H1 (cell line): ENCODE data around the gene C9orf43. TPM values are rescaled to one million over a fixed set of nuclear protein-coding genes. Genes with fewer than 3 reads are reported as not detected.
A peak's percentile ranks its signal among the peaks of the same experiment; 100 is the strongest.

Experiments
- CTCF ChIA-PET: fragments of 300-600 bp; sonication (Branson Sonifier 250); formaldehyde crosslinking; loops from one replicate; lab custom pipeline; 2021; ENCODE audit not compliant: partially characterized antibody; lab: Charles Lee
- POLR2A ChIA-PET: fragments of 300-600 bp; sonication (Branson Sonifier 250); formaldehyde crosslinking; loops from one replicate; lab custom pipeline; 2021; ENCODE audit warnings: inconsistent platforms; ENCODE audit not compliant: partially characterized antibody; lab: Charles Lee
- DNase-seq, 2 experiments: peaks; one replicate each; pipeline versions ENCODE4 v3.0.0 to v3.0.0-alpha.2; 2010 to 2022; ENCODE audit warnings: low spot score in 2 of 2, low read depth in 1 of 2, mixed read lengths in 1 of 2
- FAIRE-seq: peaks from 2 replicates; lab custom pipeline; 2011; peaks lifted over from hg19 to GRCh38; lab: Jason Lieb, UNC
- H2AFZ ChIP-seq: 2 replicates; pipeline ENCODE4 v1.8.1; 2012; ENCODE audit warnings: low read length, inconsistent platforms
- H2AK5ac ChIP-seq: 2 replicates; pipeline ENCODE4 v1.6.1; 2013; ENCODE audit warnings: low read depth, low read length
- H2BK120ac ChIP-seq: replicated peaks from 2 replicates; pipeline ENCODE3; 2013; ENCODE audit warnings: low read depth, low read length, inconsistent platforms
- H2BK12ac ChIP-seq: 2 replicates; pipeline ENCODE4 v1.6.1; 2013; ENCODE audit warnings: low read depth, low read length
- H2BK15ac ChIP-seq: 2 replicates; pipeline ENCODE4 v1.6.1; 2013; ENCODE audit warnings: low read length
- H2BK20ac ChIP-seq: 2 replicates; pipeline ENCODE4 v1.6.1; 2013; ENCODE audit warnings: low read length
- H2BK5ac ChIP-seq: 2 replicates; pipeline ENCODE4 v1.6.1; 2013; ENCODE audit warnings: low read depth, low read length
- H3K14ac ChIP-seq: 2 replicates; pipeline ENCODE4 v1.6.1; 2013; ENCODE audit warnings: inconsistent platforms; ENCODE audit not compliant: insufficient read length
- H3K18ac ChIP-seq: 2 replicates; pipeline ENCODE4 v1.6.1; 2013; ENCODE audit warnings: low read length; ENCODE audit errors: extremely low read depth
- H3K23ac ChIP-seq: 2 replicates; pipeline ENCODE4 v1.6.1; 2013; ENCODE audit warnings: inconsistent platforms; ENCODE audit not compliant: insufficient read length
- H3K23me2 ChIP-seq: 2 replicates; pipeline ENCODE4 v1.6.1; 2013; ENCODE audit warnings: low read depth, low read length
- H3K27ac ChIP-seq: 2 replicates; pipeline ENCODE4 v1.6.1; 2011; ENCODE audit warnings: low read depth, low read length, inconsistent platforms
- H3K27me3 ChIP-seq, 4 experiments: replicated peaks in 1 of 4; 1 replicate in 1 of 4; 2 replicates in 3 of 4; pipeline versions ENCODE4 v1.6.1 to v1.8.1; 2011 to 2013; ENCODE audit warnings: low read length in 3 of 4, mild to moderate bottlenecking in 3 of 4, inconsistent platforms in 2 of 4, mixed read lengths in 2 of 4, moderate library complexity in 1 of 4; ENCODE audit not compliant: control insufficient read depth in 3 of 4, insufficient read depth in 3 of 4; ENCODE audit errors: extremely low read depth in 1 of 4
- H3K36me3 ChIP-seq, 4 experiments: 2 replicates each; pipeline versions ENCODE4 v1.6.1 to v1.8.1; 2011 to 2013; ENCODE audit warnings: mild to moderate bottlenecking in 4 of 4, low read length in 3 of 4, moderate library complexity in 2 of 4, control low read depth in 1 of 4, inconsistent platforms in 1 of 4; ENCODE audit not compliant: insufficient read depth in 4 of 4, control insufficient read depth in 2 of 4
- H3K4ac ChIP-seq: replicated peaks from 2 replicates; pipeline ENCODE3; 2013; ENCODE audit warnings: low read length, low read depth, mixed read lengths, inconsistent platforms; ENCODE audit not compliant: insufficient read length
- H3K4me1 ChIP-seq, 4 experiments: replicated peaks in 1 of 4; 1 replicate in 1 of 4; 2 replicates in 3 of 4; pipeline versions ENCODE4 v1.6.1 to v1.8.1; 2011 to 2013; ENCODE audit warnings: low read length in 3 of 4, inconsistent platforms in 2 of 4, mixed read lengths in 1 of 4; ENCODE audit not compliant: insufficient read depth in 4 of 4, control insufficient read depth in 3 of 4
- H3K4me2 ChIP-seq, 2 experiments: 2 replicates each; pipeline versions ENCODE4 v1.6.1 to v1.8.1; 2011 to 2013; ENCODE audit warnings: low read depth in 2 of 2, low read length in 2 of 2, control low read depth in 1 of 2, inconsistent platforms in 1 of 2, mild to moderate bottlenecking in 1 of 2; ENCODE audit not compliant: insufficient read depth in 1 of 2
- H3K4me3 ChIP-seq, 4 experiments: fragments of 200-600, 300-600 bp in 1 of 4; sonication (generic), shearing (Covaris generic), sonication (Bioruptor Twin) in 1 of 4; 2 replicates each; pipeline versions ENCODE4 v1.5.1 to v1.8.1; 2011 to 2016; ENCODE audit warnings: low read length in 4 of 4, low read depth in 3 of 4, control low read depth in 2 of 4, inconsistent platforms in 2 of 4, mild to moderate bottlenecking in 2 of 4, mixed read lengths in 1 of 4, moderate library complexity in 1 of 4; ENCODE audit not compliant: insufficient read depth in 2 of 4; ENCODE audit errors: extremely low read depth in 1 of 4
- H3K56ac ChIP-seq: replicated peaks from 2 replicates; pipeline ENCODE3; 2013; ENCODE audit warnings: low read depth, mild to moderate bottlenecking, mixed read lengths, low read length, inconsistent platforms; ENCODE audit not compliant: insufficient read length
- H3K79me1 ChIP-seq: 2 replicates; pipeline ENCODE4 v1.6.1; 2013; ENCODE audit warnings: low read depth, low read length, control low read depth
- H3K79me2 ChIP-seq, 2 experiments: 2 replicates each; pipeline versions ENCODE4 v1.6.1 to v1.8.1; 2012 to 2013; ENCODE audit warnings: low read length in 2 of 2, mild to moderate bottlenecking in 2 of 2, inconsistent platforms in 1 of 2; ENCODE audit not compliant: insufficient read depth in 2 of 2, control insufficient read depth in 1 of 2
- H3K9ac ChIP-seq, 4 experiments: replicated peaks in 1 of 4; 1 replicate in 1 of 4; 2 replicates in 3 of 4; pipeline versions ENCODE4 v1.6.1 to v1.8.1; 2011 to 2013; ENCODE audit warnings: low read depth in 3 of 4, low read length in 3 of 4, control low read depth in 2 of 4, mild to moderate bottlenecking in 2 of 4, moderate library complexity in 2 of 4, inconsistent platforms in 1 of 4; ENCODE audit errors: extremely low read depth in 1 of 4
- H3K9me3 ChIP-seq, 2 experiments: 2 replicates each; pipeline versions ENCODE4 v1.6.1 to v1.8.1; 2012 to 2013; ENCODE audit warnings: mild to moderate bottlenecking in 2 of 2, moderate library complexity in 2 of 2, control low read depth in 1 of 2, inconsistent platforms in 1 of 2, low read depth in 1 of 2, low read length in 1 of 2, mixed read lengths in 1 of 2; ENCODE audit not compliant: insufficient read depth in 2 of 2
- H4K20me1 ChIP-seq, 2 experiments: replicated peaks in 1 of 2; 2 replicates each; pipeline versions ENCODE3 to v1.8.1; 2011 to 2013; ENCODE audit warnings: inconsistent platforms in 2 of 2, low read length in 2 of 2, mild to moderate bottlenecking in 1 of 2; ENCODE audit not compliant: insufficient read depth in 2 of 2, control insufficient read depth in 1 of 2
- H4K5ac ChIP-seq: 2 replicates; pipeline ENCODE4 v1.6.1; 2013; ENCODE audit warnings: low read length, low read depth, mixed read lengths, inconsistent platforms; ENCODE audit not compliant: insufficient read length
- H4K8ac ChIP-seq: 2 replicates; pipeline ENCODE4 v1.8.0; 2013; ENCODE audit warnings: mild to moderate bottlenecking, moderate library complexity, low read length, inconsistent platforms; ENCODE audit not compliant: insufficient read depth; ENCODE audit errors: extremely low read depth
- H4K91ac ChIP-seq: replicated peaks from 2 replicates; pipeline ENCODE3; 2013; ENCODE audit warnings: low read length, mixed read lengths, inconsistent platforms; ENCODE audit not compliant: insufficient read length
- BACH1 ChIP-seq: IDR thresholded peaks from 2 replicates; pipeline ENCODE4 v1.6.1; 2012; ENCODE audit warnings: low read length, improper control_type of control experiment
- EZH2 ChIP-seq: fragments of 200-600 bp; sonication (generic); IDR thresholded peaks from 2 replicates; pipeline ENCODE4 v1.7.1; 2012; ENCODE audit warnings: low read depth, mild to moderate bottlenecking, moderate library complexity, low read length, inconsistent platforms; ENCODE audit not compliant: severe bottlenecking
- HDAC2 ChIP-seq, 2 experiments: fragments of 300-600 bp in 1 of 2; sonication (generic) in 1 of 2; IDR thresholded peaks; 2 replicates each; pipeline ENCODE4 v1.6.1; 2011 to 2012; ENCODE audit warnings: low read depth in 2 of 2, low read length in 2 of 2, mild to moderate bottlenecking in 2 of 2, moderate library complexity in 2 of 2, borderline replicate concordance in 1 of 2, inconsistent platforms in 1 of 2
- JUN ChIP-seq: IDR thresholded peaks from 2 replicates; pipeline ENCODE4 v1.6.1; 2011; ENCODE audit warnings: low read depth, mild to moderate bottlenecking, improper control_type of control experiment, low read length
- RBBP5 ChIP-seq: IDR thresholded peaks from 2 replicates; pipeline ENCODE4 v1.7.1; 2012; ENCODE audit warnings: low read depth, mild to moderate bottlenecking, inconsistent platforms, low read length, moderate library complexity, borderline replicate concordance
- TBP ChIP-seq: IDR thresholded peaks from 2 replicates; pipeline ENCODE4 v1.6.1; 2011; ENCODE audit warnings: low read depth, low read length, improper control_type of control experiment
- WGBS, 2 experiments: shearing (Covaris generic) in 1 of 2; methylation state at CpG; one replicate each; pipeline versions ENCODE4 v1.1.6 to v1.1.7; 2013 to 2015; ENCODE audit warnings: low lambda C conversion rate in 2 of 2, mixed read lengths in 2 of 2, inconsistent platforms in 1 of 2, low coverage in 1 of 2, missing lambda C conversion rate in 1 of 2; ENCODE audit not compliant: insufficient replicate concordance in 2 of 2, insufficient coverage in 1 of 2, insufficient read length in 1 of 2; ENCODE audit errors: extremely low coverage in 1 of 2, missing lambda C conversion rate in 1 of 2; 5-methylcytosine and 5-hydroxymethylcytosine counted together
- polyA plus RNA-seq, 7 experiments: library from polyadenylated mRNA; depleted of rRNA in 3 of 7; stranded (reverse) in 5 of 7; unstranded in 2 of 7; fragments of >200 nt in 5 of 7; fragments of 200-250 nt in 2 of 7; gene quantifications; 1 replicate in 5 of 7; 2 replicates in 1 of 7; 4 replicates in 1 of 7; pipeline versions ENCODE4 v1.2.1 to v1.2.3, GENCODE V29; 2011 to 2013; ENCODE audit warnings: missing spikeins in 2 of 7, mixed read lengths in 2 of 7
- total RNA-seq: library from RNA; stranded (reverse); fragmentation: NEBNext Ultra II Directional; extraction: Animal tissue kit (Norgen Biotek cat#: 25700); gene quantifications from 2 replicates; pipeline ENCODE4 v1.2.1, GENCODE V29; 2021
- TF ChIP-seq, protein P1 (sequence below): IDR thresholded peaks from 2 replicates; pipeline ENCODE4 v1.6.1; 2011; ENCODE audit warnings: low read depth, mild to moderate bottlenecking, low read length; ENCODE audit not compliant: insufficient read depth

C9orf43 gene
- total and polyA plus RNA-seq, 2 of the 8 experiments (the other 6 are each of a cell fraction or from before 2014, with no cell fraction given), result 0.35 to 0.52 TPM

DNA sequence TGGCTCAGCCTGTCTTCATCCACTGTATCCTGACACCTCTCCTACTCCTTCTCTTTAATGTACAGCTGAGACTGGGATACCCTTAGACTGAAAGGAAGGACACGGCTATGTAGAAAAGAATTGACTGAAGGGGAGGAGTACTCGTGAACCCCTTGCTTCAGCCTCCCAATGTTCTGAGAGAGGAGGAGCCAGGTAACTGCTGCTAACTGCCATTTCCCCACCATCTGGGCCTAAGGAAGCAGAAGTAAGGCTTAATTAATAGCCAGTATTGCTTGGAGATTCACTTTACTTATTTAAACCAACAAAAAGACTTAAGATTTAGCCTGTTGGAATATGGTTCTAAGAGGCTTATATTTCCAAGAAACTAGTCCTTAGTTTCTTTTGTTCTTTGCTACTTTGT is 34.2 kb downstream of the C9orf43 start:
- Histone ChIP-seq H3K14ac (no peak overlapping the region), H3K27ac (no peak overlapping the region), H3K79me2 (no peaks in the 10 kb centered on the region), H3K56ac (no peak overlapping the region), H3K9me3 (no peaks in the 10 kb centered on the region), H3K4me3 (no peak overlapping the region), H3K23me2 (peaks cover 2% of the 10 kb centered on the region; the same call in 1 of the 2 replicates), H3K79me1 (no peaks in the 10 kb centered on the region), H3K9ac (no peak overlapping the region), H2BK20ac (peak overlapping the region; percentile 34; the same call in 1 of the 2 replicates), H3K27me3 (no peaks in the 10 kb centered on the region), H4K20me1 (no peaks in the 10 kb centered on the region), H2BK5ac (no peak overlapping the region), H2AK5ac (no peak overlapping the region), H3K36me3 (no peaks in the 10 kb centered on the region), H4K8ac (no peak overlapping the region), H3K4me1 (no peaks in the 10 kb centered on the region), H2BK15ac (no peak overlapping the region), H4K5ac (no peak overlapping the region), H3K18ac (no peak overlapping the region), H3K4ac (no peak overlapping the region), H2BK12ac (no peak overlapping the region), H2BK120ac (no peak overlapping the region), H2AFZ (no peak overlapping the region), H3K4me2 (no peak overlapping the region), H4K91ac (no peak overlapping the region), H3K23ac (no peak overlapping the region)
- WGBS, 2 experiments, result 79% methylated on average over 2 of the region's 2 CpGs; no CpG with 5 or more reads in 1 of the 2 experiments
- POLR2A ChIA-PET, result interaction anchor here (1.1 to 1.8 kb wide), 3 partner anchors 34 to 150 kb away, joined by 3 to 6 read pairs (median 4); partner anchors contain the start of genes C9orf43 and POLE3
- TF ChIP-seq BACH1 (no peak), JUN (no peak), TBP (no peak), EZH2 (no peak), HDAC2 (IDR thresholded peaks at IDR 0.05; ENCODE audit: borderline replicate concordance in 1 of 2, low read depth in 2 of 2, low read length in 2 of 2) (no peak), RBBP5 (no peak)
- TF ChIP-seq, protein P1, sequence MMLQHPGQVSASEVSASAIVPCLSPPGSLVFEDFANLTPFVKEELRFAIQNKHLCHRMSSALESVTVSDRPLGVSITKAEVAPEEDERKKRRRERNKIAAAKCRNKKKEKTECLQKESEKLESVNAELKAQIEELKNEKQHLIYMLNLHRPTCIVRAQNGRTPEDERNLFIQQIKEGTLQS, result no peak
- FAIRE-seq (no peak), DNase-seq (no peak)
- CTCF ChIA-PET, result interaction anchor here (1.0 to 10.1 kb wide), 7 partner anchors 48 to 213 kb away, joined by 3 to 191 read pairs (median 17); no protein-coding TSS in a partner anchor
